GM12878 (cell line): ENCODE results near the gene SLC19A1. TPM values are rescaled to one million over a fixed set of nuclear protein-coding genes. Genes with fewer than 3 reads are reported as not detected.

Source experiments
- ATAC-seq: fragments of 200-7000 bp; cut with Tn5 transposase; 3 replicates; pipeline ENCODE4 v1.9.1; 2020; ENCODE audit warnings: mild to moderate bottlenecking, moderate library complexity
- BruUV-seq: library from RNA; stranded (reverse); fragments of 400-500 nt; replicated peaks from 2 replicates; lab custom pipeline; 2021; lab: Mats Ljungman, UMichigan
- CTCF ChIA-PET: fragments of 300-600 bp; sonication (Branson Sonifier 250); formaldehyde crosslinking; extraction: SDS; loops from one replicate; lab custom pipeline; 2021; ENCODE audit warnings: inconsistent platforms; lab: Yijun Ruan, JAX
- POLR2A ChIA-PET: fragments of 350-600 bp; formaldehyde crosslinking; extraction: SDS; loops from one replicate; lab custom pipeline; 2021; ENCODE audit warnings: inconsistent platforms; lab: Charles Lee
- RAD21 ChIA-PET: fragments of 300-600 bp; sonication (Branson Sonifier 250); formaldehyde crosslinking; loops from one replicate; lab custom pipeline; 2023; ENCODE audit warnings: antibody characterized with exemption; ENCODE audit not compliant: unreplicated experiment; lab: Charles Lee
- SMC1A ChIA-PET: fragments of 300-600 bp; sonication (Branson Sonifier 250); formaldehyde crosslinking; loops from one replicate; lab custom pipeline; 2023; ENCODE audit not compliant: unreplicated experiment, uncharacterized antibody; lab: Charles Lee
- DNase-seq: peaks from one replicate; pipeline ENCODE4 v3.0.0-alpha.2; 2011; ENCODE audit warnings: low read depth, low spot score
- FAIRE-seq: peaks from 3 replicates; lab custom pipeline; 2011; peaks lifted over from hg19 to GRCh38; lab: Jason Lieb, UNC
- H2AFZ ChIP-seq: 2 replicates; pipeline ENCODE4 v1.6.0; 2011; ENCODE audit warnings: low read depth, low read length, control low read depth; ENCODE audit not compliant: control insufficient read depth
- H3K27ac ChIP-seq: 2 replicates; pipeline ENCODE4 v1.5.1; 2011; ENCODE audit warnings: control low read depth; ENCODE audit not compliant: control insufficient read depth, insufficient read depth
- H3K27me3 ChIP-seq, 2 experiments: replicated peaks in 1 of 2; 2 replicates each; pipeline versions ENCODE4 v1.6.0 to v1.6.1; 2011; ENCODE audit warnings: low read length in 1 of 2; ENCODE audit not compliant: control insufficient read depth in 2 of 2, insufficient read depth in 2 of 2
- H3K36me3 ChIP-seq, 2 experiments: 2 replicates each; pipeline ENCODE4 v1.5.1; 2011; ENCODE audit warnings: low read length in 1 of 2; ENCODE audit not compliant: control insufficient read depth in 2 of 2, insufficient read depth in 2 of 2
- H3K4me1 ChIP-seq: 2 replicates; pipeline ENCODE4 v1.6.1; 2011; ENCODE audit warnings: mild to moderate bottlenecking, low read length, moderate library complexity, mixed read lengths; ENCODE audit not compliant: control insufficient read depth, insufficient read depth
- H3K4me2 ChIP-seq: 2 replicates; pipeline ENCODE4 v1.6.0; 2011; ENCODE audit warnings: control low read depth; ENCODE audit not compliant: control insufficient read depth, insufficient read depth
- H3K4me3 ChIP-seq: fragments of 200-600 bp; sonication (generic); 2 replicates; pipeline ENCODE4 v1.5.1; 2016
- H3K79me2 ChIP-seq: 2 replicates; pipeline ENCODE4 v1.6.0; 2011; ENCODE audit warnings: low read length; ENCODE audit not compliant: control insufficient read depth, insufficient read depth
- H3K9ac ChIP-seq: 2 replicates; pipeline ENCODE4 v1.8.0; 2011; ENCODE audit warnings: low read length, control low read depth, mixed read lengths; ENCODE audit not compliant: control insufficient read depth, insufficient read depth
- H3K9me3 ChIP-seq: replicated peaks from 3 replicates; pipeline ENCODE4 v1.5.1; 2011; ENCODE audit warnings: mild to moderate bottlenecking, low read length; ENCODE audit not compliant: control insufficient read depth, insufficient read depth
- H4K20me1 ChIP-seq: 2 replicates; pipeline ENCODE4 v1.6.0; 2011; ENCODE audit not compliant: control insufficient read depth, insufficient read depth
- CBX5 ChIP-seq: sonication (generic); IDR thresholded peaks from 2 replicates; pipeline ENCODE4 v1.6.1; 2016; ENCODE audit warnings: low read depth, moderate library complexity, mild to moderate bottlenecking, inconsistent platforms
- FOXK2 ChIP-seq: fragments of 450-650 bp; IDR thresholded peaks from 2 replicates; pipeline ENCODE4 v1.6.1; 2017; ENCODE audit warnings: mild to moderate bottlenecking, moderate library complexity
- MTA3 ChIP-seq: IDR thresholded peaks from 2 replicates; pipeline ENCODE4 v1.6.1; 2012; ENCODE audit warnings: low read length, inconsistent platforms, borderline replicate concordance
- MYC ChIP-seq: IDR thresholded peaks from 2 replicates; pipeline ENCODE4 v1.6.1; 2011; ENCODE audit warnings: mild to moderate bottlenecking, low read length, moderate library complexity, inconsistent platforms; ENCODE audit not compliant: insufficient read depth, insufficient replicate concordance, insufficient read length, severe bottlenecking
- NR2C2 ChIP-seq: IDR thresholded peaks from 2 replicates; pipeline ENCODE4 v1.6.1; 2011; ENCODE audit warnings: borderline replicate concordance, low read depth; ENCODE audit not compliant: control insufficient read depth, insufficient read length
- STAT1 ChIP-seq: fragments of 450-650 bp; conservative IDR thresholded peaks from 2 replicates; pipeline ENCODE4 v1.6.1; 2014; ENCODE audit warnings: antibody characterized with exemption, mild to moderate bottlenecking
- ZNF217 ChIP-seq: fragments of 450-650 bp; IDR thresholded peaks from 2 replicates; pipeline ENCODE4 v1.6.1; 2017; ENCODE audit warnings: antibody characterized with exemption, mild to moderate bottlenecking
- WGBS: methylation state at CpG from one replicate; pipeline ENCODE4 v1.1.6; 2016; ENCODE audit warnings: low lambda C conversion rate; ENCODE audit not compliant: insufficient replicate concordance, insufficient coverage; ENCODE audit errors: missing lambda C conversion rate; 5-methylcytosine and 5-hydroxymethylcytosine counted together
- in situ Hi-C: fragments of 300-500 bp; cut with MboI; formaldehyde crosslinking; loops from 9 replicates; pipeline ENCODE4 v1.14.3; 2018; ENCODE audit warnings: mixed read lengths
- intact Hi-C: fragments of 100-400 bp; cut with micrococcal nuclease; formaldehyde crosslinking; loops from one replicate; pipeline ENCODE4 v1.14.2; 2022; ENCODE audit not compliant: unreplicated experiment
- polyA plus RNA-seq, 11 experiments: library from polyadenylated mRNA; depleted of rRNA in 4 of 11; unstranded in 6 of 11; stranded (reverse) in 5 of 11; fragments of >200 nt; fragmentation: Nextera tagmentation in 4 of 11; fragmentation: Illumina TruSeq in 1 of 11; extraction: Ambion mirVana in 4 of 11; extraction: Trizol in 1 of 11; gene quantifications; 1 replicate in 1 of 11; 2 replicates in 10 of 11; pipeline versions ENCODE4 v1.2.1 to v1.2.3, GENCODE V29; 2011 to 2016; ENCODE audit warnings: inconsistent platforms in 2 of 11, missing spikeins in 2 of 11, low read depth in 1 of 11
- total RNA-seq, 4 experiments: library from RNA; depleted of rRNA in 3 of 4; stranded (reverse); fragments of >200 nt in 3 of 4; fragmentation: Illumina TruSeq in 1 of 4; extraction: Trizol in 1 of 4; gene quantifications; 2 replicates each; pipeline versions ENCODE4 v1.2.1 to v1.2.3, GENCODE V29; 2013 to 2021
- TF ChIP-seq, protein P1 (sequence below): IDR thresholded peaks from 2 replicates; pipeline ENCODE4 v1.6.1; 2012; ENCODE audit warnings: low read depth, low read length, improper control_type of control experiment

SLC19A1 gene
- total and polyA plus RNA-seq, 10 of the 15 experiments (the other 5 are each of a cell fraction or from before 2014, with no cell fraction given): 0.42 to 49.7 (median 12.2) TPM

DNA sequence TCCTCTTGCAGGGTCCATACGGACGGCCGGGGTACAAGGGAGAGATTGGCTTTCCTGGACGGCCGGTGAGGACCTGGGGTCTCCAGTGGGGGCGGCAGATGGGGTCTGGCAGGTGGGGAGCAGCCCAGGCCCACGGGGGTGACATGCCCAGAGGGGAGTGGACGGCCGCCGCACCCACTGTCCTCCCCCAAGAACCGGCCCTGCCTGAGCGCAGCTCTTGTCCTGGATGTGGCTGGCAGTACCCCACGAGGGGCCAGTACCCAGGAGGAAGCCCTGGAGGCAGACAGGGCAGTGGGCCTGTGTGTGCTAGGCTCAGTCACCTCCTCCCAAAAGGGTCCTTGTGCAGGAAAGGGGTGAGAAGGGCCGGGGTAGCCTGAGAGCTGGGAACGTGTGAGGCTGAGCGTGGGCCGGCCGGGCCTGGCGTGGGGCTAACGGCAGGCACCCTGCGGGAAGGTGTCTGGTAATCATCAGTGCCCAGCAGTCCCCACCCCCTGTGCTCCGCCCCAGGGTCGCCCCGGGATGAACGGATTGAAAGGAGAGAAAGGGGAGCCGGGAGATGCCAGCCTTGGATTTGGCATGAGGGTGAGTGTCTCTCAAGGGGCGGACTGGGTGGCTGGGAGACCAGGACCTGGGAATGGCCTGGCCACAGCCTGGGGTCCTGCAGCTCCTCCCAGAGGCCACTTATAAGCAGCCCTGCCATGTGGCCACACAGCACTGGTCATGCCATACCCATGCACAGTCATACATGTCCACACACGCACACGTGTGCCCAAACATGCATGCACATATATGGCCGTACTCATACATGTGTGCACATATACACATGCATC, 47.2 kb downstream of the SLC19A1 start (continued):
- TF ChIP-seq, protein P1, sequence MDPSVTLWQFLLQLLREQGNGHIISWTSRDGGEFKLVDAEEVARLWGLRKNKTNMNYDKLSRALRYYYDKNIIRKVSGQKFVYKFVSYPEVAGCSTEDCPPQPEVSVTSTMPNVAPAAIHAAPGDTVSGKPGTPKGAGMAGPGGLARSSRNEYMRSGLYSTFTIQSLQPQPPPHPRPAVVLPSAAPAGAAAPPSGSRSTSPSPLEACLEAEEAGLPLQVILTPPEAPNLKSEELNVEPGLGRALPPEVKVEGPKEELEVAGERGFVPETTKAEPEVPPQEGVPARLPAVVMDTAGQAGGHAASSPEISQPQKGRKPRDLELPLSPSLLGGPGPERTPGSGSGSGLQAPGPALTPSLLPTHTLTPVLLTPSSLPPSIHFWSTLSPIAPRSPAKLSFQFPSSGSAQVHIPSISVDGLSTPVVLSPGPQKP: no peak
- TF ChIP-seq STAT1 (no peak), CBX5 (no peak)
- TF ChIP-seq, all 136 proteins: peak for 0

DNA sequence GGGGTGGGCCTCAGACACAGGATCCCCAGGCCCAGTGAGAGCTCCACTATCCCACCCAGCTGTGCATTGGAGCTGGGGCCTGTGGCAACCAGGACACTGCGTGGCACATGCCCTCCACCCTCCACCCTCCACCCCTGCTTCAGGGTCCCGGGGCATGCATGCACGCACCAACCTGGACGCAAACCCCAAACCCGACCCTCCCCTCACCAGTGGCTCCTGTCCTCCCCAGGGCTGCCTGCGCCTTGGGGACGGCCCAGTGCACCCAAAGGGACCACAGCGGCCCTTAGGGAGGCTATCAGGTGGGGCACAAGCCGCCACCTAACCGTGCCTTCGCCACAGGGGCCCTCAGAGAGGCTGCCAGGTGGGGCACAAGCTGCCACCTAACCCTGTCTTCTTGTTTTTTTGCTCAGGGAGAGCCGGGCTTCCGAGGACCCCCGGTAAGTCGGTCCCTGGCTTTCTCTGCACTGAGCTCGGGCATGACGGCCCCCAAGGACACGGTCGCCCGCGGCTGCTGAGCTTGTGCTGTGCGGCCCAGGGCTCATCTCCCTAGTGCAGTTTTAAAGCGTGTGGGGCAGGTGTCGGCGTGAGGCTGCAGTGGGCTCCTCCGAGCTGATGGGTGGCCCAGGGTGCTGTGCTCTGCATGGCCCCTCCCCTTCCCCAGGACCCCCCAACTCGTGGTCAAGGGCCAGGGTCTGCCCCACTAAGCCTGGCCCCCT, 47.9 kb downstream of the SLC19A1 start:
- intact Hi-C loops: no loop called here
- no peak overlapping the region for H3K4me2 ChIP-seq
- no peaks in the 10 kb centered on the region for H3K27me3 ChIP-seq
- ChIA-PET POLR2A (no interaction called here), SMC1A (no interaction called here), RAD21 (no interaction called here), CTCF (no interaction called here)
- no peak overlapping the region for H3K9ac ChIP-seq
- no peak for TF ChIP-seq FOXK2
- TF ChIP-seq MTA3: no peak
- no peak for TF ChIP-seq NR2C2
- no peak for TF ChIP-seq ZNF217
- TF ChIP-seq MYC: no peak
- ATAC-seq: no peak
- no peaks in the 10 kb centered on the region for H4K20me1 ChIP-seq
- BruUV-seq: no TSS peak
- H3K27ac ChIP-seq: no peak overlapping the region
- H3K4me1 ChIP-seq: no peaks in the 10 kb centered on the region
- no peak for DNase-seq
- no peaks in the 10 kb centered on the region for H3K79me2 ChIP-seq
- no peak overlapping the region for H2AFZ ChIP-seq
- H3K36me3 ChIP-seq: no peaks in the 10 kb centered on the region
- in situ Hi-C loops: no loop called here
- FAIRE-seq: no peak
- H3K4me3 ChIP-seq: no peak overlapping the region
- 20% methylated on average over 26 of the region's 27 CpGs for WGBS
- H3K9me3 ChIP-seq: no peaks in the 10 kb centered on the region; the same call in 2 of the 3 replicates
